Pancreas (tissue), 10 donors: ENCODE data around the gene ALKBH8. TPM values are rescaled to one million over a fixed set of nuclear protein-coding genes. Genes with fewer than 3 reads are reported as not detected.

Source experiments
- ATAC-seq, 4 donors: fragments of 200-7000 bp; cut with Tn5 transposase; one replicate each; pipeline versions ENCODE4 v1.8.0 to v1.9.1; 2020; ENCODE audit warnings: mild to moderate bottlenecking in 4 of 4, moderate library complexity in 4 of 4
- DNase-seq, 6 donors: peaks; one replicate each; pipeline ENCODE4 v3.0.0-alpha.2; 2020
- FAIRE-seq: peaks from 2 replicates; lab custom pipeline; 2012; peaks lifted over from hg19 to GRCh38; lab: Jason Lieb, UNC
- H3K27ac ChIP-seq, 4 donors: fragments of 200-600 bp; sonication (generic); 1 replicate in 3 of 4; 2 replicates in 1 of 4; pipeline versions ENCODE4 v1.5.0 to v1.8.0; 2020
- H3K27me3 ChIP-seq, 4 donors: fragments of 200-600 bp; one replicate each; pipeline ENCODE4 v1.8.0; 2021
- H3K36me3 ChIP-seq, 3 donors: fragments of 200-600 bp; sonication (generic) in 1 of 3; one replicate each; pipeline versions ENCODE4 v1.5.0 to v1.8.0; 2020 to 2021
- H3K4me1 ChIP-seq, 3 donors: fragments of 200-600 bp; one replicate each; pipeline ENCODE4 v1.8.0; 2021
- H3K4me3 ChIP-seq, 4 donors: fragments of 200-600 bp; sonication (generic) in 2 of 4; one replicate each; pipeline versions ENCODE4 v1.5.0 to v1.8.0; 2020 to 2021
- H3K9me3 ChIP-seq, 4 donors: fragments of 200-600 bp; one replicate each; pipeline ENCODE4 v1.8.0; 2021
- CTCF ChIP-seq, 4 donors: fragments of 200-600 bp; sonication (generic) in 3 of 4; IDR thresholded peaks; one replicate each; pipeline versions ENCODE4 v1.5.0 to v1.8.0; 2021; ENCODE audit warnings: antibody characterized with exemption in 4 of 4
- WGBS, 2 donors: extraction: QIAGEN DNeasy Blood & Tissue Kit; methylation state at CpG; one replicate each; pipeline ENCODE4 v1.1.7; 2013; 5-methylcytosine and 5-hydroxymethylcytosine counted together
- intact Hi-C, 3 donors: fragments of 100-400 bp; cut with DNase I; formaldehyde crosslinking; loops; one replicate each; pipeline versions ENCODE4 v1.11.1 to v1.14.2; 2022
- polyA plus RNA-seq, 2 donors: library from polyadenylated mRNA; stranded (reverse); fragments of 200-250 nt; gene quantifications; one replicate each; pipeline ENCODE4 v1.2.3, GENCODE V29; 2013
- total RNA-seq, 6 donors: library from RNA; stranded (reverse); fragmentation: NEBNext Ultra II Directional in 4 of 6; extraction: Animal tissue kit (Norgen Biotek cat#: 25700) in 4 of 6; gene quantifications; one replicate each; pipeline versions ENCODE4 v1.2.1 to v1.2.4, GENCODE V29; 2021 to 2023
- donor health status: healthy with polysubstance abuse.
- donor health status: DM: no; HTN: no; CAD: no; lungs with moderate emphysema.
- donor health status: DM: no; HTN: no; CAD: no.
- donor health status: control.
- donor health status: control.
- donor health status: Bipolar disorder and iron deficiency.
- donor health status: DM: yes; HTN: yes; CAD: no.
- donor health status: DM: no; HTN: no; CAD: no.
- donor health status: DM: no; HTN: no; CAD: no.
- donor health status: DM: yes; HTN: yes; CAD: no.

Gene ALKBH8
- total and polyA plus RNA-seq, 8 donors: 2.2 to 3.9 (median 3.0) TPM

DNA sequence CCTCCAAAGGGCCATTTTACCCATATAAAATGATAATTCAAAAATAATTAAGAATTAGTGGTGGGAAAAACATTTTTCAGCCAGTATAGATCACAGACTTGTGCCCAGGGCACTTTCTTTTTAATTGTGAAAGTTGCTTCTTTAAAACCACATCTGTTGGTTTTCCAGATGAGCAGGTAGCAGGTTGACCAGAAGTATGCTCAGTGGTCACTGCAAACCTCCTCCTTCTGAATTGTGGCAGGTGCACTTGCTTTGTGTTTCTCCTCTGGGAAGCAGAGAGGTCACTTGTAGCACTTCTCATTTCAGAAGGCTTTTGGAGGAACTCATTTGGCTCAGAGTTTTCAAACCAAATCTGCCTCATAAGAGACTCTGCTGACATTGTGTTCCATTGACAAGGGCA lies 83.3 kb downstream of the ALKBH8 start:
- no peak overlapping the region for H3K27ac ChIP-seq
- no peak overlapping the region for H3K4me3 ChIP-seq
- H3K9me3 ChIP-seq: no peaks in the 10 kb centered on the region
- peaks cover 0 to 7% (median 0%) of the 10 kb centered on the region in 4 donors for H3K27me3 ChIP-seq
- TF ChIP-seq CTCF (IDR thresholded peaks at IDR 0.05): no peak
- DNase-seq (no peak), ATAC-seq (no peak), FAIRE-seq (no peak)
- H3K36me3 ChIP-seq: no peaks in the 10 kb centered on the region
- H3K4me1 ChIP-seq: no peaks in the 10 kb centered on the region
- intact Hi-C loops: no loop called here

- ATAC-seq (no peak), DNase-seq (no peak), FAIRE-seq (no peak)
- Histone ChIP-seq H3K9me3 (no peaks in the 10 kb centered on the region), H3K4me1 (no peaks in the 10 kb centered on the region), H3K36me3 (no peaks in the 10 kb centered on the region), H3K4me3 (no peak overlapping the region), H3K27me3 (no peaks in the 10 kb centered on the region), H3K27ac (no peak overlapping the region)
- TF ChIP-seq CTCF (IDR thresholded peaks at IDR 0.05): no peak
- intact Hi-C loops: no loop called here
These were observed 86.6 kb downstream of the ALKBH8 start for GRCh38 chr11:107478922-107479321.

- DNase-seq (no peak), FAIRE-seq (no peak), ATAC-seq (no peak)
- H3K4me1 ChIP-seq: no peaks in the 10 kb centered on the region
- H3K36me3 ChIP-seq: no peaks in the 10 kb centered on the region
- H3K27me3 ChIP-seq: no peaks in the 10 kb centered on the region
- H3K9me3 ChIP-seq: no peaks in the 10 kb centered on the region
- no peak overlapping the region for H3K4me3 ChIP-seq
- intact Hi-C loops: no loop called here
- WGBS, 2 donors: 69 to 83% methylated on average over 3 of the region's 3 CpGs
- H3K27ac ChIP-seq: no peak overlapping the region
- no peak for TF ChIP-seq CTCF (IDR thresholded peaks at IDR 0.05)
These were observed 87.7 kb downstream of the ALKBH8 start for GRCh38 chr11:107477820-107478219.

GRCh38 chr11:107473792-107474191 lies 91.7 kb downstream of the ALKBH8 start:
- Histone ChIP-seq H3K36me3 (no peaks in the 10 kb centered on the region), H3K4me1 (no peaks in the 10 kb centered on the region), H3K4me3 (no peak overlapping the region), H3K27ac (no peak overlapping the region), H3K27me3 (no peaks in the 10 kb centered on the region), H3K9me3 (no peaks in the 10 kb centered on the region)
- no peak for DNase-seq
- no peak for FAIRE-seq
- intact Hi-C loops: no loop called here
- ATAC-seq: no peak
- TF ChIP-seq CTCF (IDR thresholded peaks at IDR 0.05): no peak
- WGBS, 2 donors: 69 to 78% methylated on average over 3 of the region's 3 CpGs

- intact Hi-C loops: no loop called here
- no peak for FAIRE-seq
- no peaks in the 10 kb centered on the region for H3K4me1 ChIP-seq
- H3K36me3 ChIP-seq: no peaks in the 10 kb centered on the region
- DNase-seq: no peak
- H3K4me3 ChIP-seq: no peak overlapping the region
- no peaks in the 10 kb centered on the region for H3K27me3 ChIP-seq
- no peak overlapping the region for H3K27ac ChIP-seq
- ATAC-seq: no peak
- H3K9me3 ChIP-seq: no peaks in the 10 kb centered on the region
- no peak for TF ChIP-seq CTCF (IDR thresholded peaks at IDR 0.05)
- WGBS, 2 donors: 24 to 52% methylated on average over 1 of the region's 1 CpG
These were observed 92.6 kb downstream of the ALKBH8 start for GRCh38 chr11:107472966-107473365.
